MM.1S (cell line): Measurements from ENCODE around the gene SNX11.

Source experiments
- DNase-seq: peaks from one replicate; pipeline ENCODE4 v3.0.0-alpha.2; 2015
- H2AFZ ChIP-seq: fragments of 300-600 bp; sonication (generic); 2 replicates; pipeline ENCODE4 v1.6.0; 2016; ENCODE audit warnings: antibody characterized with exemption, low read length
- H3F3A ChIP-seq: fragments of 300-600 bp; sonication (generic); 2 replicates; pipeline ENCODE4 v1.6.1; 2016; ENCODE audit warnings: mild to moderate bottlenecking, antibody characterized with exemption, low read length, moderate library complexity, mixed read lengths; ENCODE audit not compliant: insufficient read depth
- H3K27ac ChIP-seq: fragments of 300-600 bp; sonication (generic); 2 replicates; pipeline ENCODE4 v1.5.1; 2016; ENCODE audit warnings: mild to moderate bottlenecking, low read length
- H3K27me3 ChIP-seq: fragments of 300-600 bp; sonication (generic); replicated peaks from 2 replicates; pipeline ENCODE4 v1.6.0; 2016; ENCODE audit warnings: low read length; ENCODE audit not compliant: insufficient read depth
- H3K36me3 ChIP-seq: fragments of 300-600 bp; sonication (generic); replicated peaks from 2 replicates; pipeline ENCODE4 v1.6.1; 2016; ENCODE audit warnings: mild to moderate bottlenecking, low read length, mixed read lengths; ENCODE audit not compliant: insufficient read depth
- H3K4me1 ChIP-seq: fragments of 300-600 bp; sonication (generic); 2 replicates; pipeline ENCODE4 v1.6.1; 2016; ENCODE audit warnings: low read length, mixed read lengths
- H3K4me2 ChIP-seq: fragments of 300-600 bp; sonication (generic); 2 replicates; pipeline ENCODE4 v1.6.0; 2016; ENCODE audit warnings: low read depth, low read length
- H3K4me3 ChIP-seq: fragments of 300-600 bp; sonication (generic); 2 replicates; pipeline ENCODE4 v1.5.1; 2016; ENCODE audit warnings: low read length, mixed read lengths
- H3K79me2 ChIP-seq: fragments of 300-600 bp; sonication (generic); 2 replicates; pipeline ENCODE4 v1.6.1; 2016; ENCODE audit warnings: mixed run types, low read length, mixed read lengths
- H3K9ac ChIP-seq: fragments of 300-600 bp; sonication (generic); 2 replicates; pipeline ENCODE4 v1.6.1; 2016; ENCODE audit warnings: low read length, mixed read lengths
- H3K9me2 ChIP-seq: fragments of 300-600 bp; sonication (generic); replicated peaks from 2 replicates; pipeline ENCODE4 v1.6.1; 2016; ENCODE audit warnings: mild to moderate bottlenecking, low read length, mixed read lengths; ENCODE audit not compliant: insufficient read depth
- H3K9me3 ChIP-seq: fragments of 300-600 bp; sonication (generic); replicated peaks from 2 replicates; pipeline ENCODE4 v1.6.1; 2016; ENCODE audit warnings: mild to moderate bottlenecking, low read length, mixed read lengths; ENCODE audit not compliant: insufficient read depth
- H4K20me1 ChIP-seq: fragments of 300-600 bp; sonication (generic); 2 replicates; pipeline ENCODE4 v1.6.1; 2016; ENCODE audit warnings: mild to moderate bottlenecking, low read length, moderate library complexity, mixed read lengths; ENCODE audit not compliant: insufficient read depth
- CTCF ChIP-seq: fragments of 300-600 bp; sonication (generic); IDR thresholded peaks from 2 replicates; pipeline ENCODE4 v1.5.1; 2016; ENCODE audit warnings: antibody characterized with exemption, low read length, mixed read lengths
- EZH2 ChIP-seq: fragments of 300-600 bp; sonication (generic); optimal IDR thresholded peaks from 2 replicates; pipeline ENCODE3; 2017; ENCODE audit warnings: low read depth, mild to moderate bottlenecking, antibody characterized with exemption, low read length, mixed read lengths
- EZH2phosphoT487 ChIP-seq: fragments of 300-600 bp; sonication (generic); IDR thresholded peaks from 2 replicates; pipeline ENCODE4 v1.6.1; 2018; ENCODE audit warnings: antibody characterized with exemption, low read length

The SNX11 gene

GRCh38 chr17:48060249-48060648, 47.3 kb upstream of the SNX11 start:
- no peak overlapping the region for H3K4me2 ChIP-seq
- H3K4me1 ChIP-seq = peaks cover 20% of the 10 kb centered on the region
- H3K36me3 ChIP-seq = peaks cover 24% of the 10 kb centered on the region
- no peaks in the 10 kb centered on the region for H3K9me2 ChIP-seq
- H3K9ac ChIP-seq = no peak overlapping the region
- no peaks in the 10 kb centered on the region for H3K27me3 ChIP-seq
- H3F3A ChIP-seq = peaks cover 11% of the 10 kb centered on the region; the same call in 1 of the 2 replicates
- H3K79me2 ChIP-seq = peaks cover 71% of the 10 kb centered on the region
- no peak overlapping the region for H3K4me3 ChIP-seq
- no peak overlapping the region for H2AFZ ChIP-seq
- TF ChIP-seq EZH2 = no peak
- no peak for TF ChIP-seq EZH2phosphoT487
- no peak for TF ChIP-seq CTCF
- no peak for DNase-seq
- H3K27ac ChIP-seq = no peak overlapping the region
- H4K20me1 ChIP-seq = no peaks in the 10 kb centered on the region
- no peaks in the 10 kb centered on the region for H3K9me3 ChIP-seq

GRCh38 chr17:48062273-48062672, 45.3 kb upstream of the SNX11 start:
- no peaks in the 10 kb centered on the region for H3K9me2 ChIP-seq
- peaks cover 11% of the 10 kb centered on the region; the same call in 1 of the 2 replicates for H3F3A ChIP-seq
- H4K20me1 ChIP-seq = no peaks in the 10 kb centered on the region
- no peak for DNase-seq
- no peak overlapping the region for H3K27ac ChIP-seq
- no peak overlapping the region for H3K4me3 ChIP-seq
- H3K4me2 ChIP-seq = no peak overlapping the region
- no peaks in the 10 kb centered on the region for H3K9me3 ChIP-seq
- no peak for TF ChIP-seq EZH2phosphoT487
- TF ChIP-seq CTCF = no peak
- TF ChIP-seq EZH2 = no peak
- H3K27me3 ChIP-seq = no peaks in the 10 kb centered on the region
- H3K4me1 ChIP-seq = peaks cover 3% of the 10 kb centered on the region
- peaks cover 51% of the 10 kb centered on the region for H3K79me2 ChIP-seq
- H3K9ac ChIP-seq = no peak overlapping the region
- no peak overlapping the region for H2AFZ ChIP-seq
- peaks cover 15% of the 10 kb centered on the region; the same call in 1 of the 2 replicates for H3K36me3 ChIP-seq

- Histone ChIP-seq H3F3A (peaks cover 11% of the 10 kb centered on the region; the same call in 1 of the 2 replicates), H3K27me3 (no peaks in the 10 kb centered on the region)
- no peak for DNase-seq
Measured at GRCh38 chr17:48064638-48065037, 42.9 kb upstream of the SNX11 start.

More at GRCh38 chr17:48064638-48065037, 42.9 kb upstream of the SNX11 start:
- TF ChIP-seq CTCF (no peak), EZH2phosphoT487 (no peak), EZH2 (no peak)
- no peak overlapping the region for H2AFZ ChIP-seq
- H3K9ac ChIP-seq = no peak overlapping the region
- H3K79me2 ChIP-seq = peaks cover 27% of the 10 kb centered on the region
- H3K9me2 ChIP-seq = no peaks in the 10 kb centered on the region
- peaks cover 3% of the 10 kb centered on the region for H3K4me1 ChIP-seq
- peaks cover 5% of the 10 kb centered on the region; the same call in 1 of the 2 replicates for H3K36me3 ChIP-seq
- no peak overlapping the region for H3K27ac ChIP-seq
- H3K9me3 ChIP-seq = no peaks in the 10 kb centered on the region
- no peak overlapping the region for H3K4me3 ChIP-seq
- H3K4me2 ChIP-seq = no peak overlapping the region
- H4K20me1 ChIP-seq = no peaks in the 10 kb centered on the region
